GM12891 (cell line): ENCODE data around the gene ZNF292.

Source experiments
- POLR2A ChIP-seq: IDR thresholded peaks from 2 replicates; pipeline ENCODE4 v1.6.1; 2011; ENCODE audit warnings: low read depth, low read length, control low read depth
- POLR2AphosphoS5 ChIP-seq: IDR thresholded peaks from 2 replicates; pipeline ENCODE4 v1.6.1; 2011; ENCODE audit warnings: low read depth, low read length, control low read depth
- POU2F2 ChIP-seq: IDR thresholded peaks from 2 replicates; pipeline ENCODE4 v1.6.1; 2011; ENCODE audit warnings: low read depth, mild to moderate bottlenecking, control low read depth, low read length, moderate library complexity
- SPI1 ChIP-seq: IDR thresholded peaks from 2 replicates; pipeline ENCODE4 v1.6.1; 2011; ENCODE audit warnings: low read depth, low read length, control low read depth
- TAF1 ChIP-seq: IDR thresholded peaks from 2 replicates; pipeline ENCODE4 v1.6.1; 2011; ENCODE audit warnings: low read depth, low read length, control low read depth

DNA sequence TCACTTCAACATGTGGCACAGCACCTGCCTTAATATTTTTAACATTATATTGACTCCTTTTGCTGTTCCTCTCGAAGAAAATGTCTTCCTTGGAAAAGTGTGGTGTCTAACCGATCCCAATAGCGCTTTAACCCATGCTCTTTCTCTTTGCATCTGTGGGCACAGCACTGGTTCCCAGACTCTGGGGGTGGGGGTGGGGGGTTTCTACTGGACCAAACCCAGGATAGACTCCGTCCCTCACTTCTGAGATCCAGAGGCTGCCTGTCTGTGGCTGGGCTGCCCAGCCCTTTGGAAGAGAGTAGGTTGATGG, 3.9 kb upstream of the ZNF292 start:
- no peak for TF ChIP-seq POLR2A
- no peak for TF ChIP-seq POLR2AphosphoS5
- TF ChIP-seq TAF1: no peak; the same call in 1 of the 2 replicates
- TF ChIP-seq SPI1: no peak
- TF ChIP-seq POU2F2: no peak
